ENCODE data around the gene ACTMAP.

DNA sequence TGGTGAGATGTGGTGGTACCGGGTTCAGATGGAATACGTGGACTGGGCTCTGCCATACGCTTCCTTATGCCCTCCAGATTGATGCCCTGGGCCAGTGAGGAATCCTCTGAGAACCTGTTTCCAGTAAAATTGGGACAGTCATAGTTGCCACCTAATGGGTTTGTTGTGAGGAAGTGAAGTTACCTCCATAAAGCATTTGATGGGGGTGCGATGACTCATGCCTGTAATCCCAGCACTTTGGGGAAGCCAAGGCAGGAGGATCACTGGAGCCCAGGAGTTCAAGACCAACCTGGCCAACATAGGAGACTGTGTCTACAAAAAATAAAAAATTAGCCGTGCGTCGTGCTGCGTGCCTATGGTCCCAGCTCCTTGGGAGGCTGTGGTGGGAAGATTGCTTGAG, 5.5 kb upstream of the ACTMAP start:
- TF ChIP-seq, protein P1, sequence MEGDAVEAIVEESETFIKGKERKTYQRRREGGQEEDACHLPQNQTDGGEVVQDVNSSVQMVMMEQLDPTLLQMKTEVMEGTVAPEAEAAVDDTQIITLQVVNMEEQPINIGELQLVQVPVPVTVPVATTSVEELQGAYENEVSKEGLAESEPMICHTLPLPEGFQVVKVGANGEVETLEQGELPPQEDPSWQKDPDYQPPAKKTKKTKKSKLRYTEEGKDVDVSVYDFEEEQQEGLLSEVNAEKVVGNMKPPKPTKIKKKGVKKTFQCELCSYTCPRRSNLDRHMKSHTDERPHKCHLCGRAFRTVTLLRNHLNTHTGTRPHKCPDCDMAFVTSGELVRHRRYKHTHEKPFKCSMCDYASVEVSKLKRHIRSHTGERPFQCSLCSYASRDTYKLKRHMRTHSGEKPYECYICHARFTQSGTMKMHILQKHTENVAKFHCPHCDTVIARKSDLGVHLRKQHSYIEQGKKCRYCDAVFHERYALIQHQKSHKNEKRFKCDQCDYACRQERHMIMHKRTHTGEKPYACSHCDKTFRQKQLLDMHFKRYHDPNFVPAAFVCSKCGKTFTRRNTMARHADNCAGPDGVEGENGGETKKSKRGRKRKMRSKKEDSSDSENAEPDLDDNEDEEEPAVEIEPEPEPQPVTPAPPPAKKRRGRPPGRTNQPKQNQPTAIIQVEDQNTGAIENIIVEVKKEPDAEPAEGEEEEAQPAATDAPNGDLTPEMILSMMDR (IDR thresholded peaks at IDR 0.05; ENCODE audit: low read length): no peak
- no peak for TF ChIP-seq EZH2 (optimal IDR thresholded peaks at IDR 0.05; ENCODE audit: low read depth, low read length)
